GM12891 (cell line): ENCODE results near the gene ETV3.
A peak's percentile ranks its signal among the peaks of the same experiment; 100 is the strongest.

ENCODE experiments used
- DNase-seq: peaks from one replicate; pipeline ENCODE4 v3.0.0; 2011; ENCODE audit warnings: low spot score; ENCODE audit not compliant: insufficient read length
- FAIRE-seq: peaks from 2 replicates; lab custom pipeline; 2011; peaks lifted over from hg19 to GRCh38; lab: Jason Lieb, UNC
- PAX5 ChIP-seq: IDR thresholded peaks from 2 replicates; pipeline ENCODE4 v1.6.1; 2011; ENCODE audit warnings: low read length, moderate library complexity, mild to moderate bottlenecking; ENCODE audit not compliant: insufficient read depth, severe bottlenecking
- POLR2A ChIP-seq: IDR thresholded peaks from 2 replicates; pipeline ENCODE4 v1.6.1; 2011; ENCODE audit warnings: low read depth, low read length, control low read depth
- POLR2AphosphoS5 ChIP-seq: IDR thresholded peaks from 2 replicates; pipeline ENCODE4 v1.6.1; 2011; ENCODE audit warnings: low read depth, low read length, control low read depth
- POU2F2 ChIP-seq: IDR thresholded peaks from 2 replicates; pipeline ENCODE4 v1.6.1; 2011; ENCODE audit warnings: low read depth, mild to moderate bottlenecking, control low read depth, low read length, moderate library complexity
- SPI1 ChIP-seq: IDR thresholded peaks from 2 replicates; pipeline ENCODE4 v1.6.1; 2011; ENCODE audit warnings: low read depth, low read length, control low read depth
- TAF1 ChIP-seq: IDR thresholded peaks from 2 replicates; pipeline ENCODE4 v1.6.1; 2011; ENCODE audit warnings: low read depth, low read length, control low read depth

The ETV3 gene

GRCh38 chr1:157162345-157162744, 24.1 kb upstream of the ETV3 start:
- DNase-seq (no peak), FAIRE-seq (no peak)
- TF ChIP-seq POU2F2 (no peak), SPI1 (no peak), PAX5 (no peak), POLR2A (no peak), POLR2AphosphoS5 (no peak), TAF1 (no peak)

GRCh38 chr1:157161901-157162300, 23.7 kb upstream of the ETV3 start:
- FAIRE-seq: no peak
- DNase-seq: no peak
- TF ChIP-seq POLR2A (no peak), SPI1 (no peak), TAF1 (no peak), PAX5 (no peak), POLR2AphosphoS5 (no peak), POU2F2 (no peak)

DNA sequence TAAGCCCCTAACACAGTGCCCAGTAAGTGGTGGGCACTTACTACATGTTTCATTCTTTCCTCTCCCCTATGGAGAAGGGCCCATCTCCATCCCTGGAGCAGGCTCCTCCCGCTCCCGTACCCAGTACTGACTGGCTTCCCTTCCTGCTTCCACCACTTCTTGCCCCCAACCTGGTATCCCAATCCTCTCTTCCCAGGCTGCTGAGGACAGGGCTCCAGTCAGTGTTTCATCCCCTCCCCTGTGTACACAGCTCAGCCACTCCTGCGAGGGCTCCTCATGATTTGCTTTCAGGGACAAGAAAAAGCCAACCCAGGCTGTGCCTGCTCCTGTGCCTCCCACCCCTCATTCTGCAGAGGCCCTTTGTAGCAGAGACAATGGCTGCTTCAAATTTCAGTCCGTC, 20.8 kb upstream of the ETV3 start:
- TF ChIP-seq POLR2A: no peak
- TF ChIP-seq SPI1: no peak
- no peak for TF ChIP-seq PAX5
- TF ChIP-seq POLR2AphosphoS5: no peak
- no peak for TF ChIP-seq POU2F2
- TF ChIP-seq TAF1: no peak
- FAIRE-seq (no peak), DNase-seq (no peak)

DNA sequence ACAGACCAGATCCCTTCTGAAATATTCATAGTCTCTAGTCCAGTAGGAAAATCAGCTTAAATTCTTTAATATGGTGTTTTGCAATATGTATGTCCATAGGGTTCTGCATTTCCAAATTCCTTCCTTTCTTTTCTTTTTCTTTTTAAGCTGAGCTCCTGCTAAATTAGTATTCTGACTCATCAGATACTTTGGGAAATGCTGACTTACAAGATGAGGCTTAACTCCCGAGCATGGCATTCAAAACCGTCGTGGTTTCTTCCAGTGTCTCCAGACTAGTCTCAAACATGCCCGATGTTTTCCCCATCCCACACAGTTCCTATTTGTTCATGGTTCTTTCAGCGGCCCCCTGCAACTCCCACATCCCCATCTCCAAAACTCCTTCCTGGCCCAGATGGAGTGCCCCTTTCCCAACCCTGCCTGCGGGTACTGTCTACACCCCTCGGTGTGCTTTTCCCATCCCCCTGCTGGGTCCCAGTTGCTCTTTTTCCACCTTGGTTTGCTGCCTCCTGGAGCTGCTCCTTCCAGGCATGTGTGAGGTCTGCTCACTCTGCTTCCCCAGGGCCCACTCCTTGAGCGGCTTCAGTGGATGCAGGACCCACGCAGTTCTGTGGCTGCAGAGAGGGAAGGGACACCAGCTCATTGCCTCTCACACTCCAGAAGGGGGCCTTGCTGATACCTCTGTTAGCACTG, 19.5 kb upstream of the ETV3 start:
- DNase-seq: no peak
- FAIRE-seq: no peak
- TF ChIP-seq TAF1 (no peak), POLR2A (no peak), POLR2AphosphoS5 (no peak), POU2F2 (no peak), SPI1 (no peak), PAX5 (no peak)

- DNase-seq: peak; percentile 47
- FAIRE-seq: peak; percentile 35
- TF ChIP-seq PAX5 (no peak), POLR2AphosphoS5 (no peak), TAF1 (no peak), POU2F2 (no peak), POLR2A (no peak)
Observed at GRCh38 chr1:157156058-157156541, 17.9 kb upstream of the ETV3 start.

- DNase-seq: no peak
- TF ChIP-seq SPI1 (no peak), POLR2A (no peak), POU2F2 (no peak), PAX5 (no peak)
Observed at GRCh38 chr1:157155658-157156057, 17.5 kb upstream of the ETV3 start.

GRCh38 chr1:157154940-157155514, 16.8 kb upstream of the ETV3 start:
- DNase-seq (no peak), FAIRE-seq (no peak)
- no peak for TF ChIP-seq POU2F2
- TF ChIP-seq POLR2A: no peak
- no peak for TF ChIP-seq PAX5
- TF ChIP-seq TAF1: no peak
- no peak for TF ChIP-seq SPI1
- TF ChIP-seq POLR2AphosphoS5: no peak

More at GRCh38 chr1:157155658-157156057, 17.5 kb upstream of the ETV3 start:
- FAIRE-seq: no peak

DNA sequence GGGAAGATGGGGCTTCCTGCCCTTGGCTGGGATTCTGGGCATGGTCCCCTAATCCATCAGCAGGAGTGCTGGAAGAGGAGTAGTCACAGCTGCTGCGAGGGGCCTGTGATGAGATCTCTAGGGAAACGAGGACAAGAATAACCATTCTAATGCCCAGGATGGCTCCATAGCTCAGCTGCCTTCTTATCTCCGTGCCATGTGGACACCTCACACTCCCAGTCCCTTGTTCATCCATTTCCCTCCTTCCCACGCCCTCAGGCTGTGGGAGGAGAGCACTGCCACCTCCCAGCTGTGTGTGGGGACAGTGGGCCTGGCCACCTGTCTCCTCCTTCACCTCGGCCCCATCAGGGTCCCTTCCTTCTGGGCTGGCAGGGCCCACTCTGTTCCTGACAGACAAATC, 16.1 kb upstream of the ETV3 start:
- no peak for FAIRE-seq

DNA sequence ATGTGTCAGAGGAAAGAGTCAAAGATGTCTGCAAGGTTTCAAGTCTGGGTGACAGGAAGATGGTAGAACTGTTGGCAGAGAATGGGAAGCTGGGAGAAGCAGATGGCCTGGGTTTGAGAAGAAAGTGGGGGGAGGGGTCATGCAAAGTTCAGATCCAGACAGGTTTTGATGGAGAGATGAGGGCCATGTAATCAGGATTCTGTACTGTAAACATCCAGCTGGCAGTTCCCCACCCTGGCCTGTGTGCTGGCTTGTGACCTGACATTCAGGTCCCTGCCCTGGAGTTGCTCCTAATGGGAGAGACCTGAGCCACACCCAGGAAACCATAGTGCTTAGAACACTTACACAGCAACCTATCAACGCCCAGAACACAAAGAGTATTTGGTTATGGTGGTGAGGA, 15.6 kb upstream of the ETV3 start:
- DNase-seq: no peak
- TF ChIP-seq POU2F2 (no peak), POLR2AphosphoS5 (no peak), SPI1 (no peak), PAX5 (no peak), TAF1 (no peak), POLR2A (no peak)
- no peak for FAIRE-seq

More for the DNA sequence above, 16.1 kb upstream of the ETV3 start:
- no peak for DNase-seq
- TF ChIP-seq POLR2A: no peak
- TF ChIP-seq PAX5: no peak
- no peak for TF ChIP-seq TAF1
- no peak for TF ChIP-seq SPI1
- no peak for TF ChIP-seq POU2F2
- TF ChIP-seq POLR2AphosphoS5: no peak

- TF ChIP-seq SPI1 (no peak), PAX5 (no peak), POU2F2 (no peak)
- DNase-seq (no peak), FAIRE-seq (no peak)
Observed at GRCh38 chr1:157152510-157152909, 14.3 kb upstream of the ETV3 start.
